ENCODE measurements around the gene TMEM244.

TMEM244 gene

DNA sequence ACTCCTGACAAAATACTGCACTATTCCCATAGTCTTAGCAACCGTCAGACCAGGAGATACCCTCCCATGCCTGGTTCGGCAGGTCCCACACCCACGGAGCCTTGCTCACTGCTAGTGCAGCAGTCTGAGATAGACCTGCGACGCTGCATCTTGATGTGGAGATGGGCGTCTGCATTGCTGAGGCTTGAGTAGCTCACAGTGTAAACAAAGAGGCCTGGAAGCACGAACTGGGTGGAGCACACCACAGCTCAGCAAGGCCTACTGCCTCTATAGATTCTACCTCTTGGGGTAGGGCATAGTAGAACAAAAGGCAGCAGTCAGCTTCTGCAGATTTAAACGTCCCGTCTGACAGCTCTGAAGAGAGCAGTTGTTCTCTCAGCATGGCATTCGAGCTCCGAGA lies 25.4 kb downstream of the TMEM244 start:
- TF ChIP-seq, protein P1, sequence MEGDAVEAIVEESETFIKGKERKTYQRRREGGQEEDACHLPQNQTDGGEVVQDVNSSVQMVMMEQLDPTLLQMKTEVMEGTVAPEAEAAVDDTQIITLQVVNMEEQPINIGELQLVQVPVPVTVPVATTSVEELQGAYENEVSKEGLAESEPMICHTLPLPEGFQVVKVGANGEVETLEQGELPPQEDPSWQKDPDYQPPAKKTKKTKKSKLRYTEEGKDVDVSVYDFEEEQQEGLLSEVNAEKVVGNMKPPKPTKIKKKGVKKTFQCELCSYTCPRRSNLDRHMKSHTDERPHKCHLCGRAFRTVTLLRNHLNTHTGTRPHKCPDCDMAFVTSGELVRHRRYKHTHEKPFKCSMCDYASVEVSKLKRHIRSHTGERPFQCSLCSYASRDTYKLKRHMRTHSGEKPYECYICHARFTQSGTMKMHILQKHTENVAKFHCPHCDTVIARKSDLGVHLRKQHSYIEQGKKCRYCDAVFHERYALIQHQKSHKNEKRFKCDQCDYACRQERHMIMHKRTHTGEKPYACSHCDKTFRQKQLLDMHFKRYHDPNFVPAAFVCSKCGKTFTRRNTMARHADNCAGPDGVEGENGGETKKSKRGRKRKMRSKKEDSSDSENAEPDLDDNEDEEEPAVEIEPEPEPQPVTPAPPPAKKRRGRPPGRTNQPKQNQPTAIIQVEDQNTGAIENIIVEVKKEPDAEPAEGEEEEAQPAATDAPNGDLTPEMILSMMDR (IDR thresholded peaks at IDR 0.05) = no peak

DNA sequence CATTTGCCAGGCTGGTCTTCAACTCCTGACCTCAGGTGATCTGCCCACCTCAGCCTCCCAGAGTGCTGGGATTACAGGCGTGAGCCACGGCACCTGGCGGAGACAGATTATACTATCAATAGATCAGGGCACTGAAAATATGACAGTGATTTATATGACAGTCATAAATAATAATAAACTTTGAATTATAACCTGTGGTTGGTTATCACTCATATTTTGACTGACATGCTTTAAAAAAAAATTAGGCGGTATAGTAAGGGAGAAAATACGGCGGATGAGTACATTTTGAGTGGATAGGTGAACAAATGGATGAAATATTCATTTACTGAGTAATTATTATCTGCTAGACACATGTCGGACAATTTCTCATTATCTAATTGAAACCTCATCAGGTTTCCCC lies 28.8 kb downstream of the TMEM244 start:
- TF ChIP-seq, protein P1 (IDR thresholded peaks at IDR 0.05) = no peak

DNA sequence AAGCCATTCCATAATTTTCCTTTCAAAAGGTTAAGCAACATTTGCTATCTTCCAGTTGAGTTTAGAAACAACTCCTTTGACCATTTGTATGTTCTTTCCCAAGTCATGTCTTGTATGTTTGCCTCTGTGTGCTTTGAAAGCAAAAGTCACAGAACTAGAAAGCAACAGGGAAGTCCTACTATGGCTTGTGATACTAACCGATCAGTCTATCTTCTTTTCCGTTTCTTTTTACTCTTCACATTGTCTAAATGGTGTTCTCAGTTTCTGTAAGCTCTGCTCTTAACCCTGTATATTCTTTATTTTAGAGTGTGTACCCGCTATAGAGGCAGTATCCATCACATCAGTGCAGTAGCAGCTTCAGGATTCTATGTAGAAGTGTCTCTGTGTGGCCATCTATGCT lies 32.9 kb downstream of the TMEM244 start:
- TF ChIP-seq, protein P1 (IDR thresholded peaks at IDR 0.05) = no peak

DNA sequence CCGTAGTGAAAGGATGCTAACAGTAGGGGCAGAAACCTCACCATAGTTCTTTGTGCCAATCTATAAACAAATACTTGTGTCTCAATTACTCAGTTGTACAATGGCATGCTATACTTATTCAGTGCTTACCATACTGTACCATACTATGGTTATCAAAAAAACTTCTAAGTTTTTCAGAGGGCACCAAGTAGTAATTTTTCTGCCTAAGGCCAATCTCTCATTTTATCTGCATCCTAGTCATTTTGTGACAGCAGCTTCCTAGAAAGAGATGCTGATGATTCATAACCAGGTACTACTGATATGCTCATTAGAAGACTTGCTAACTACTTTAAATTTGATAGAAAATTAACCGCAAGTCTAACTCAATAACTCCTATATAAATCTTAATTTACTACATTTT lies 42.9 kb downstream of the TMEM244 start:
- TF ChIP-seq, protein P1 (IDR thresholded peaks at IDR 0.05) = no peak

DNA sequence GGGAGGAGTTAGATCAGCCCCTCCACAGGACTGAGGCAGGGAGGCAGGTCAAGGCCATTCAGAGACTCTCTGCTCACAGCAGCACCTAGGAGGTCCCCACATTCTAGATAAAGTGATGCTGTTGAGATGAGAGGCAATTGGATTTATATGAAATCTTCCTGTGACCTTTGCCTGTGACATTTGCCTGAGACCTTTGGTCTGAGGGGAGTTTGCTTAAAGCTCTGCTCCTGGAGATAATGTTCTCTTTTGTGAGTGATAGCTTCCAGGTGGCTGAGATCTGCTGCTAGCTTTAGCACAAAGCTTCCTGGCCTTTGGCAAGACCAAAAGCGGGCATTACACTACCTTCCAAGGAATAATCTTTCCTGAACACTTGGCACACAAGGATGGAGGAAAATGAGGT lies 43.3 kb downstream of the TMEM244 start:
- TF ChIP-seq, protein P1 (IDR thresholded peaks at IDR 0.05) = no peak

- TF ChIP-seq, protein P1 (IDR thresholded peaks at IDR 0.05) = no peak
Measured at GRCh38 chr6:129817332-129817731, 43.8 kb downstream of the TMEM244 start.

DNA sequence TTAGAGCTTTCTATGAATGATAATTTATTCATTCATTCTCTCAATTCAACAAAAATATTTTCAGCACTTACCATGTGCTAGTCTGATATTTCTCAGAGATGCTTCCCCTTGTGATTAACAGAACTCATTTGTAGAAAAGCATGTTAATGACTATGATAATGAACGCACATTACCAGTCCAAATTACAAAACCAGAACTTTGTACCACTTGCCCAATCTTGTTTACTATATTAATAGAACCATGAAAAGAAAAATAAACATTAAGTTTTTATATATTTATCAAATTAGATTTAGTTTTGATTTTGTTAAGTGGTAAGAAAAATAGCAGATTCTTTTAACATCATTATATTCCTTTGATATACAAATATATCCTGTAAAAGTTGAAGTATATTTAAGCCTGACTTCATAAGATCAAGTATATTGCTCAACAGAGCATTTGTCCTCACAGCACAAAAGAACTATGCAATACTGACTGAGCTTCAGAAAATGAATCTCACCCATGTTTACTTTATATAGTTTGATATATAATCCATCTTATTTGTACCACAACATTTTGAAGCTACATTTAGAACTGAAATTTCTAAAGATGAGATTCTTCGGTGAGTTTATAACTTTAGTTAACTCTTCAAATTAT lies 48.9 kb downstream of the TMEM244 start:
- TF ChIP-seq, protein P1 (IDR thresholded peaks at IDR 0.05) = no peak

DNA sequence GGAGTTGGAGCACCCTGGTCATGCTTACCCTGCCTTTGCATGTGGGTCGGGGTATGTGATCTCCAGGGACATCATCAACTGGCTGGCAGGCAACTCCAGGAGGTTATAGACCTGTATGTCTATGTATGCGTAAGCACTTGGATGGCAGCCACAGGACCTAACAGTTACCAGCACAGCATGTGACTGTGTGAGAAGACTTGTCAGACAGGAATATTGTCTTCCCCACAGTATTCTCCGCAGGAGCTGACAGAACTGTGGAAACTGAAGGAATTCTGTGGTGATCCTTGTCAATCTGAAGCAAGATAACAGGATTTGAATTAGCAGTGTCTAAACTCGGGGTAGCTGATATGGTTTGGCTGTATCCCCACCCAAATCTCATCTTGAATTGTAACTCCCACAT lies 59.2 kb downstream of the TMEM244 start:
- TF ChIP-seq, protein P1 (IDR thresholded peaks at IDR 0.05) = no peak
